WTC11 (cell line): Measurements from ENCODE around the gene KCTD21. TPM values are rescaled to one million over a fixed set of nuclear protein-coding genes. Genes with fewer than 3 reads are reported as not detected.
A peak's percentile ranks its signal among the peaks of the same experiment; 100 is the strongest.

ENCODE experiments used
- ATAC-seq: fragments of 200-7000 bp; cut with Tn5 transposase; 2 replicates; pipeline ENCODE4 v1.10.0; 2021; ENCODE audit warnings: mild to moderate bottlenecking, moderate library complexity
- CTCF ChIA-PET: fragments of 300-600 bp; sonication (Branson Sonifier 250); formaldehyde crosslinking; loops from one replicate; lab custom pipeline; 2021; ENCODE audit warnings: antibody characterized with exemption; lab: Charles Lee
- POLR2A ChIA-PET: fragments of 350-600 bp; sonication (Branson Sonifier 250); formaldehyde crosslinking; loops from one replicate; lab custom pipeline; 2021; ENCODE audit warnings: antibody characterized with exemption; lab: Charles Lee
- DNase-seq: peaks from one replicate; pipeline ENCODE4 v3.0.0; 2021; ENCODE audit warnings: low spot score
- H3K27ac Mint-ChIP-seq: 2 replicates; pipeline ENCODE4 v1.8.0; 2021; ENCODE audit warnings: mixed read lengths
- H3K27me3 Mint-ChIP-seq: 2 replicates; pipeline ENCODE4 v1.8.0; 2021; ENCODE audit warnings: low read depth, mild to moderate bottlenecking, moderate library complexity, mixed read lengths
- H3K36me3 Mint-ChIP-seq: 2 replicates; pipeline ENCODE4 v1.8.0; 2021; ENCODE audit warnings: mixed read lengths
- H3K4me1 Mint-ChIP-seq: 2 replicates; pipeline ENCODE4 v1.8.0; 2022; ENCODE audit warnings: mixed read lengths
- H3K4me3 Mint-ChIP-seq: 2 replicates; pipeline ENCODE4 v1.8.0; 2021; ENCODE audit warnings: mild to moderate bottlenecking, moderate library complexity, mixed read lengths
- H3K9me3 Mint-ChIP-seq: 2 replicates; pipeline ENCODE4 v1.8.0; 2021; ENCODE audit warnings: mixed read lengths
- AR ChIP-seq: fragments of 250-450 bp; sonication (Bioruptor Pico); IDR thresholded peaks from 2 replicates; pipeline ENCODE4 v1.9.0; 2021; ENCODE audit warnings: mild to moderate bottlenecking
- ATF2 ChIP-seq: sonication (generic); formaldehyde crosslinking; IDR thresholded peaks from 2 replicates; pipeline ENCODE4 v1.8.1; 2022; ENCODE audit warnings: low read depth, missing genetic modification reagents, borderline replicate concordance
- CBFB ChIP-seq: sonication (generic); formaldehyde crosslinking; IDR thresholded peaks from 2 replicates; pipeline ENCODE4 v1.8.1; 2022; ENCODE audit warnings: mild to moderate bottlenecking, low read depth, missing genetic modification reagents
- CREB1 ChIP-seq: sonication (generic); formaldehyde crosslinking; IDR thresholded peaks from 2 replicates; pipeline ENCODE4 v1.8.0; 2023; ENCODE audit warnings: mild to moderate bottlenecking, missing genetic modification reagents
- CREM ChIP-seq: sonication (generic); formaldehyde crosslinking; IDR thresholded peaks from 2 replicates; pipeline ENCODE4 v1.8.1; 2022; ENCODE audit warnings: mild to moderate bottlenecking, missing genetic modification reagents, moderate library complexity
- CTCF ChIP-seq: fragments of 200-600 bp; IDR thresholded peaks from 2 replicates; pipeline ENCODE4 v1.8.0; 2022; ENCODE audit warnings: antibody characterized with exemption
- EMX1 ChIP-seq: fragments of 250-450 bp; sonication (Bioruptor Pico); IDR thresholded peaks from 2 replicates; pipeline ENCODE4 v1.8.0; 2021; ENCODE audit warnings: mild to moderate bottlenecking
- ESRRA ChIP-seq: sonication (generic); formaldehyde crosslinking; IDR thresholded peaks from 2 replicates; pipeline ENCODE4 v1.8.1; 2022; ENCODE audit warnings: mild to moderate bottlenecking, missing genetic modification reagents, borderline replicate concordance
- ETV6 ChIP-seq: sonication (generic); formaldehyde crosslinking; IDR thresholded peaks from 2 replicates; pipeline ENCODE4 v1.8.1; 2022; ENCODE audit warnings: mild to moderate bottlenecking, missing genetic modification reagents
- GRHL2 ChIP-seq: fragments of 250-450 bp; sonication (Bioruptor Pico); IDR thresholded peaks from 2 replicates; pipeline ENCODE4 v1.8.0; 2022; ENCODE audit warnings: mild to moderate bottlenecking, moderate library complexity; ENCODE audit not compliant: insufficient replicate concordance, severe bottlenecking
- GTF2I ChIP-seq: fragments of 250-450 bp; sonication (Bioruptor Pico); conservative IDR thresholded peaks from 2 replicates; pipeline ENCODE4 v1.4.0; 2021; ENCODE audit warnings: mild to moderate bottlenecking
- HMGA2 ChIP-seq: fragments of 250-450 bp; sonication (Bioruptor Pico); IDR thresholded peaks from 2 replicates; pipeline ENCODE4 v1.4.0; 2021; ENCODE audit warnings: mild to moderate bottlenecking, moderate library complexity
- JAZF1 ChIP-seq: fragments of 250-450 bp; sonication (Bioruptor Pico); IDR thresholded peaks from 2 replicates; pipeline ENCODE4 v1.9.0; 2021; ENCODE audit warnings: moderate library complexity, mild to moderate bottlenecking, inconsistent platforms
- MLX ChIP-seq: sonication (generic); formaldehyde crosslinking; IDR thresholded peaks from 2 replicates; pipeline ENCODE4 v1.8.1; 2023; ENCODE audit warnings: mild to moderate bottlenecking, missing genetic modification reagents, moderate library complexity
- MYBL2 ChIP-seq: sonication (generic); formaldehyde crosslinking; IDR thresholded peaks from 2 replicates; pipeline ENCODE4 v1.8.1; 2023; ENCODE audit warnings: mild to moderate bottlenecking, moderate library complexity, missing genetic modification reagents
- PREB ChIP-seq: sonication (generic); formaldehyde crosslinking; IDR thresholded peaks from 2 replicates; pipeline ENCODE4 v1.8.1; 2022; ENCODE audit warnings: mild to moderate bottlenecking, missing genetic modification reagents, moderate library complexity, borderline replicate concordance
- SP1 ChIP-seq: sonication (generic); formaldehyde crosslinking; conservative IDR thresholded peaks from 2 replicates; pipeline ENCODE4 v1.8.1; 2022; ENCODE audit warnings: missing genetic modification reagents
- USF2 ChIP-seq: sonication (generic); formaldehyde crosslinking; IDR thresholded peaks from 2 replicates; pipeline ENCODE4 v1.8.1; 2023; ENCODE audit warnings: mild to moderate bottlenecking, missing genetic modification reagents, moderate library complexity
- ZBTB43 ChIP-seq: sonication (generic); formaldehyde crosslinking; IDR thresholded peaks from 2 replicates; pipeline ENCODE4 v1.8.1; 2023; ENCODE audit warnings: mild to moderate bottlenecking, missing genetic modification reagents
- ZNF532 ChIP-seq: fragments of 250-450 bp; sonication (Bioruptor Pico); IDR thresholded peaks from 2 replicates; pipeline ENCODE4 v1.9.0; 2021; ENCODE audit warnings: mild to moderate bottlenecking, borderline replicate concordance
- total RNA-seq: library from RNA; stranded (reverse); gene quantifications from 3 replicates; pipeline ENCODE4 v1.2.3, GENCODE V29; 2021

KCTD21 gene
- total RNA-seq, 1 experiment from 2014 or later, result 2.8 TPM

GRCh38 chr11:78139422-78140391 lies 48.7 kb downstream of the KCTD21 start, which contains the start of gene ALG8:
Gene ALG8 (minus strand): TSS chr11:78139626. CDS start chr11:78139588, 38 bp downstream.
- DNase-seq, result peak; percentile 96
- Mint-ChIP-seq H3K9me3 (peaks cover 3% of the 10 kb centered on the region; the same call in 1 of the 2 replicates), H3K27ac (peak within 1 kb of the TSS; percentile 98), H3K27me3 (no peaks in the 10 kb centered on the region; the same call in 1 of the 2 replicates), H3K4me3 (peak within 1 kb of the TSS; percentile 88), H3K36me3 (peaks cover 44% of the 10 kb centered on the region), H3K4me1 (peaks cover 17% of the 10 kb centered on the region)
- POLR2A ChIA-PET, result interaction anchor here (0.6 to 1.6 kb wide), 7 partner anchors 21 to 236 kb away, joined by 3 to 9 read pairs (median 3); partner anchors contain the start of genes INTS4, KCTD21 and USP35
- CTCF ChIA-PET, result interaction anchor here (0.5 to 1.5 kb wide), 5 partner anchors 48 to 666 kb away, joined by 3 to 6 read pairs (median 3); partner anchors contain the start of gene KCTD21
- peak; percentile 97 for ATAC-seq
- TF ChIP-seq JAZF1 (CRISPR knock-in tag), result no peak
- no peak for TF ChIP-seq ATF2
- 0 out of 2 replicates have a peak, but pooled peaks have one; percentile 52 for TF ChIP-seq CREM (CRISPR knock-in tag)
- no peak for TF ChIP-seq AR
- TF ChIP-seq USF2, result 0 out of 2 replicates have a peak, but pooled peaks have one; percentile 31
- TF ChIP-seq GRHL2, result no peak
- TF ChIP-seq SP1 (CRISPR knock-in tag), result peak; percentile 86
- peak; percentile 81; the same call in 1 of the 2 replicates for TF ChIP-seq CBFB (CRISPR knock-in tag)
- peak; percentile 94 for TF ChIP-seq MYBL2 (CRISPR knock-in tag)
- TF ChIP-seq ZNF532, result no peak
- no peak for TF ChIP-seq EMX1 (CRISPR knock-in tag)
- no peak for TF ChIP-seq CREB1 (CRISPR knock-in tag)
- TF ChIP-seq PREB, result no peak; the same call in 1 of the 2 replicates
- TF ChIP-seq ETV6 (CRISPR knock-in tag), result peak; percentile 38; the same call in 1 of the 2 replicates
- TF ChIP-seq HMGA2 (CRISPR knock-in tag), result no peak
- TF ChIP-seq MLX (CRISPR knock-in tag), result no peak
- TF ChIP-seq CTCF, result no peak
- no peak; the same call in 1 of the 2 replicates for TF ChIP-seq ESRRA
- TF ChIP-seq GTF2I (CRISPR knock-in tag), result no peak
- 0 out of 2 replicates have a peak, but pooled peaks have one; percentile 50 for TF ChIP-seq ZBTB43 (CRISPR knock-in tag)
